ENCODE results near the gene IQGAP3. TPM values are rescaled to one million over a fixed set of nuclear protein-coding genes. Genes with fewer than 3 reads are reported as not detected.

IQGAP3 gene
- total RNA-seq, 2 donors from 2014 or later = 13.6 to 57.9 TPM

DNA sequence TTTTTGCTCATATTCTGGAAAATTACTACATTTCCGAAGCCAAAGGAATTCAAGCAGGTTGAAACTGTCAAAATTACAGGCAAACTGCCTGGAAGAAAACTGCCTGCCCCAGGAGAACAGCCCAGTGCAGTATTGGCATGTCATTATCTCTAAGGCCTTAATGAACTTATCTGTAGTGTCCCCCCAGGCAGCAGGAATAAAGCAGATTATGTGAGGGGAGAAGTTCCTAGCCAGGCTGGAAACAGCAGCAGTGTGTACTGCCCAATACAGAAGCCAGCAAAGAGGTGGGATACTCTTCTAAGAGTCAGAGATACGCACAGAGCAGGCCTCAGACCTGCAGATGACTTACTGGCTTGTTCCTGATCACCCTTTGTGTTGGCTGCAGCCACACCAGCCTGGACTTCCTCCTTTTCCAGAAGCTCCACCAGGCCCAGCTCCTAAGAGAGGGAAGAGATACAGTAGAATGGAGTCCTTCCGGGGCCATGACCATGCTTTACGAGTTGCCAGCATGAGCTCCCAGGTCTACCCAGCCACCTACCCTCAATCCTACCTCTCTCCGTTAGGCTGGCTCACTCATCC, 11.7 kb downstream of the IQGAP3 start:
- TF ChIP-seq, protein P1, sequence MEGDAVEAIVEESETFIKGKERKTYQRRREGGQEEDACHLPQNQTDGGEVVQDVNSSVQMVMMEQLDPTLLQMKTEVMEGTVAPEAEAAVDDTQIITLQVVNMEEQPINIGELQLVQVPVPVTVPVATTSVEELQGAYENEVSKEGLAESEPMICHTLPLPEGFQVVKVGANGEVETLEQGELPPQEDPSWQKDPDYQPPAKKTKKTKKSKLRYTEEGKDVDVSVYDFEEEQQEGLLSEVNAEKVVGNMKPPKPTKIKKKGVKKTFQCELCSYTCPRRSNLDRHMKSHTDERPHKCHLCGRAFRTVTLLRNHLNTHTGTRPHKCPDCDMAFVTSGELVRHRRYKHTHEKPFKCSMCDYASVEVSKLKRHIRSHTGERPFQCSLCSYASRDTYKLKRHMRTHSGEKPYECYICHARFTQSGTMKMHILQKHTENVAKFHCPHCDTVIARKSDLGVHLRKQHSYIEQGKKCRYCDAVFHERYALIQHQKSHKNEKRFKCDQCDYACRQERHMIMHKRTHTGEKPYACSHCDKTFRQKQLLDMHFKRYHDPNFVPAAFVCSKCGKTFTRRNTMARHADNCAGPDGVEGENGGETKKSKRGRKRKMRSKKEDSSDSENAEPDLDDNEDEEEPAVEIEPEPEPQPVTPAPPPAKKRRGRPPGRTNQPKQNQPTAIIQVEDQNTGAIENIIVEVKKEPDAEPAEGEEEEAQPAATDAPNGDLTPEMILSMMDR (IDR thresholded peaks at IDR 0.05) = no peak
- Histone ChIP-seq H3K9me3 (no peaks in the 10 kb centered on the region), H3K27me3 (no peaks in the 10 kb centered on the region), H3K9ac (ENCODE audit: low read depth in 2 of 2, low read length in 2 of 2) (no peak overlapping the region), H3K36me3 (no peaks in the 10 kb centered on the region), H3K4me1 (no peaks in the 10 kb centered on the region), H3K4me3 (no peak overlapping the region), H3K27ac (no peak overlapping the region)
- DNase-seq = no peak
- intact Hi-C loops (cut with DNase I) = no loop called here

GRCh38 chr1:156559797-156560385, 12.5 kb downstream of the IQGAP3 start:
- no peaks in the 10 kb centered on the region for H3K9me3 ChIP-seq
- TF ChIP-seq, protein P1 (IDR thresholded peaks at IDR 0.05) = no peak
- H3K27me3 ChIP-seq = no peaks in the 10 kb centered on the region
- H3K4me3 ChIP-seq = no peak overlapping the region
- no peak overlapping the region for H3K27ac ChIP-seq
- no peak overlapping the region for H3K9ac ChIP-seq (ENCODE audit: low read depth in 2 of 2, low read length in 2 of 2)
- no peaks in the 10 kb centered on the region for H3K36me3 ChIP-seq
- H3K4me1 ChIP-seq = no peaks in the 10 kb centered on the region
- intact Hi-C loops (cut with DNase I) = no loop called here
- DNase-seq = no peak

DNA sequence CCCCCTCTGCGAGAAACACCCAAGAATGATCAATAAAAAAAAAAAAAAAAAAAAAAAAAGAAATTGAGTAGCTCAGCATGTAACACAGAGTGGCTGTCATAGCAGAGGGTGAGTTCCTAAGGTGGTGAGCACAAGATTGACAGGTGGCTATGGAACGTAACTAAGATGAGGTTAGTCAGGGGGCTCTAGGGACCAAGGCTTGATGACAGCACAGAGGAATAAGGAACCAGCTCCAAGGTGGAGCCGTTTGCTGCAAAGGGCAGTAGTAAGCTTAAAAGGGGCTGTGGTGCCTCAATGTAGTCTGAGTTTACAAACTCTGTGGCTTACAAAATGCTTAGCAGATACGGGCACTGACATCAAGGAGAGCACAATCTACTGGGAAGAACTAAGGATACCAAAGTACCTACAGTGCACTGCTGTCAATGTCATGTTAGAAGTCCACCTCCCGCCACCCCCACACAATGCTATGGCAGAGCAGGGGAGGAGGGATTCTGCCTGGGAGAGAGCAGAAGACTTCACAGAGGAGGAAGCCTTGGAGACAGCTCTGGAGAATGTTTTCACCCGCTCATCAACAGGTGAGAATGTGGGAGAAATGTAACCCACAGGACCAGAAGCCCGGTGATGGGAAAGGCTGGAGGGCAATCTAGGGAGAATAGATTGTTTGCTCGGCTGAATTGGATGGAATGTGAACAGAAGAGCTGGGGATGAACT, 13.1 kb downstream of the IQGAP3 start:
- Histone ChIP-seq H3K4me3 (no peak overlapping the region), H3K9ac (ENCODE audit: low read depth in 2 of 2, low read length in 2 of 2) (no peak overlapping the region), H3K27me3 (no peaks in the 10 kb centered on the region), H3K27ac (no peak overlapping the region), H3K4me1 (no peaks in the 10 kb centered on the region), H3K36me3 (no peaks in the 10 kb centered on the region), H3K9me3 (no peaks in the 10 kb centered on the region)
- TF ChIP-seq, protein P1 (IDR thresholded peaks at IDR 0.05) = no peak
- intact Hi-C loops (cut with DNase I) = no loop called here
- DNase-seq = no peak

GRCh38 chr1:156556354-156556753, 16.0 kb downstream of the IQGAP3 start:
- TF ChIP-seq, protein P1 (IDR thresholded peaks at IDR 0.05) = no peak

DNA sequence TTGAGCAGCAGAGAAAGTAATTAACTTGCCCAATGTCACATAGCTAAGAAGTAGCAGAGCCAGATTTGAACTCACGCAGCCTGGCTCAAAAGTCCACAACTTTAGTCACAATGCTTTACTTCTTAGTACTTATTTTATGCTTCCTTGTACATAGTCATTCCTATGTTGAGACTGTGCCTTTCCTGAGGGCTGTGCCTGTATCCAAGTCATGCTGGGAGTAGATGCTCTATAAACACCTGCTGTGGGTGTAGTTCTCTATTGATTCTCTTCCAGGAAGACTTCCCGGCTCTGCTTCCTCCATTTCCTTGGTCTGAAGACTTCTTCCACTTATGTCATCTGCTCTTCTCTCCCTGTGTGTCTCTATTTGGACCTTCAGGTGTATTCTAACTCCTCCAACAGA, 16.6 kb downstream of the IQGAP3 start:
- Histone ChIP-seq H3K4me1 (no peaks in the 10 kb centered on the region), H3K4me3 (no peak overlapping the region), H3K9me3 (no peaks in the 10 kb centered on the region), H3K36me3 (no peaks in the 10 kb centered on the region), H3K27ac (no peak overlapping the region), H3K9ac (ENCODE audit: low read depth in 2 of 2, low read length in 2 of 2) (no peak overlapping the region), H3K27me3 (no peaks in the 10 kb centered on the region)
- DNase-seq = no peak
- intact Hi-C loops (cut with DNase I) = no loop called here
- TF ChIP-seq, protein P1 (IDR thresholded peaks at IDR 0.05) = no peak

More at GRCh38 chr1:156556354-156556753, 16.0 kb downstream of the IQGAP3 start:
- H3K9me3 ChIP-seq = no peaks in the 10 kb centered on the region
- DNase-seq = no peak
- H3K27ac ChIP-seq = no peak overlapping the region
- H3K9ac ChIP-seq (ENCODE audit: low read depth in 2 of 2, low read length in 2 of 2) = no peak overlapping the region
- intact Hi-C loops (cut with DNase I) = no loop called here
- H3K36me3 ChIP-seq = no peaks in the 10 kb centered on the region
- no peaks in the 10 kb centered on the region for H3K4me1 ChIP-seq
- H3K27me3 ChIP-seq = no peaks in the 10 kb centered on the region
- no peak overlapping the region for H3K4me3 ChIP-seq
